Subcutaneous adipose tissue (tissue), 4 donors: ENCODE data around the gene PCDHA7. TPM values are rescaled to one million over a fixed set of nuclear protein-coding genes. Genes with fewer than 3 reads are reported as not detected.

Experiments
- CTCF ChIP-seq: fragments of 450-650 bp; IDR thresholded peaks from one replicate; pipeline ENCODE4 v1.5.1; 2016; ENCODE audit warnings: low read depth, mild to moderate bottlenecking, control low read depth, antibody characterized with exemption, moderate library complexity
- total RNA-seq, 4 donors: library from RNA; depleted of rRNA; stranded (reverse); fragments of >200 nt; gene quantifications; one replicate each; pipeline ENCODE4 v1.1.0, GENCODE V29; 2016

The PCDHA7 gene
- total RNA-seq, 4 donors from 2014 or later, result 0.17 to 0.44 (median 0.26) TPM

GRCh38 chr5:140882591-140882899, 48.5 kb downstream of the PCDHA7 start:
- no peak for TF ChIP-seq CTCF

GRCh38 chr5:140883373-140883772, 49.3 kb downstream of the PCDHA7 start:
- TF ChIP-seq CTCF, result no peak

GRCh38 chr5:140883927-140884697, 50.0 kb downstream of the PCDHA7 start:
- no peak for TF ChIP-seq CTCF

Other genes starting within 250 kb of the PCDHA7 start
- gene CD14, start 201.1 kb upstream of the PCDHA7 start, total RNA-seq, result 100 to 1,000 TPM in 2 of 4 donors, 10 to 100 TPM in 2; 61.2 to 114 (median 97.3) TPM
- gene TMCO6, start 194.8 kb upstream of the PCDHA7 start, total RNA-seq, result 10 to 100 TPM; 11.4 to 64.5 (median 23.7) TPM
- 10 to 100 TPM; 63.2 to 83.2 (median 74.8) TPM for gene NDUFA2, start 186.6 kb upstream of the PCDHA7 start, total RNA-seq
- 100 to 1,000 TPM in 3 of 4 donors, 10 to 100 TPM in 1; 80.7 to 144 (median 114) TPM for gene IK, start 186.4 kb upstream of the PCDHA7 start, total RNA-seq
- gene WDR55, start 169.4 kb upstream of the PCDHA7 start, total RNA-seq, result 10 to 100 TPM; 11.4 to 31.6 (median 19.8) TPM
- gene DND1, start 160.7 kb upstream of the PCDHA7 start, total RNA-seq, result 1 to 10 TPM in 2 of 4 donors, under 1 TPM in 1, not detected in 1; 0.66 to 1.3 (median 1.2) TPM
- gene HARS1, start 142.9 kb upstream of the PCDHA7 start, total RNA-seq, result 10 to 100 TPM; 38.4 to 49.8 (median 47.4) TPM
- 10 to 100 TPM; 23.2 to 32.1 (median 31.4) TPM for gene HARS2, start 142.8 kb upstream of the PCDHA7 start, total RNA-seq
- 10 to 100 TPM; 35.0 to 48.7 (median 43.0) TPM for gene ZMAT2, start 133.8 kb upstream of the PCDHA7 start, total RNA-seq
- gene PCDHA1, start 48.1 kb upstream of the PCDHA7 start, total RNA-seq, result not detected
- gene PCDHA2, start 39.4 kb upstream of the PCDHA7 start, total RNA-seq, result under 1 TPM in 1 of 4 donors, not detected in 3; 0.38 TPM
- under 1 TPM; 0.16 to 0.34 (median 0.20) TPM for gene PCDHA3, start 33.2 kb upstream of the PCDHA7 start, total RNA-seq
- 1 to 10 TPM in 1 of 4 donors, under 1 TPM in 3; 0.16 to 1.3 (median 0.76) TPM for gene PCDHA4, start 27.2 kb upstream of the PCDHA7 start, total RNA-seq
- under 1 TPM in 3 of 4 donors, not detected in 1; 0.33 to 0.57 (median 0.51) TPM for gene PCDHA5, start 12.7 kb upstream of the PCDHA7 start, total RNA-seq
- under 1 TPM; 0.22 to 0.49 (median 0.36) TPM for gene PCDHA6, start 6.3 kb upstream of the PCDHA7 start, total RNA-seq
- under 1 TPM in 1 of 4 donors, not detected in 3; 0.17 TPM for gene PCDHA8, start 6.9 kb downstream of the PCDHA7 start, total RNA-seq
- under 1 TPM in 3 of 4 donors, not detected in 1; under 0.01 to 0.34 (median 0.19) TPM for gene PCDHA9, start 14.1 kb downstream of the PCDHA7 start, total RNA-seq
- gene PCDHA10, start 21.6 kb downstream of the PCDHA7 start, total RNA-seq, result 1 to 10 TPM in 1 of 4 donors, under 1 TPM in 3; 0.51 to 1.9 (median 0.66) TPM
- under 1 TPM in 3 of 4 donors, not detected in 1; 0.22 to 0.34 (median 0.33) TPM for gene PCDHA11, start 34.7 kb downstream of the PCDHA7 start, total RNA-seq
- under 1 TPM in 3 of 4 donors, not detected in 1; 0.17 to 0.22 (median 0.19) TPM for gene PCDHA12, start 41.0 kb downstream of the PCDHA7 start, total RNA-seq
- gene PCDHA13, start 47.9 kb downstream of the PCDHA7 start, total RNA-seq, result 1 to 10 TPM in 1 of 4 donors, under 1 TPM in 3; 0.34 to 1.5 (median 0.69) TPM
- gene PCDHAC1, start 92.0 kb downstream of the PCDHA7 start, total RNA-seq, result 1 to 10 TPM in 1 of 4 donors, under 1 TPM in 3; 0.44 to 1.9 (median 0.74) TPM
- gene PCDHAC2, start 132.2 kb downstream of the PCDHA7 start, total RNA-seq, result 1 to 10 TPM in 1 of 4 donors, under 1 TPM in 3; 0.49 to 1.1 (median 0.81) TPM
- gene PCDHB1, start 217.1 kb downstream of the PCDHA7 start, total RNA-seq, result not detected